Keratinocyte (primary cell): ENCODE data around the gene ITGAD. TPM values are rescaled to one million over a fixed set of nuclear protein-coding genes. Genes with fewer than 3 reads are reported as not detected.
A peak's percentile ranks its signal among the peaks of the same experiment; 100 is the strongest.
"Not testable (repeated sequence)": the region's sequence is repeated elsewhere in the genome, so short reads cannot be mapped to it uniquely, and the experiment has no call there.

Experiments
- DNase-seq: peaks from one replicate; pipeline ENCODE4 v3.0.0-alpha.2; 2011; ENCODE audit warnings: low read depth, missing footprints, low spot score
- FAIRE-seq: peaks from 2 replicates; lab custom pipeline; 2011; peaks lifted over from hg19 to GRCh38; lab: Jason Lieb, UNC
- H2AFZ ChIP-seq: 2 replicates; pipeline ENCODE4 v1.6.0; 2012; ENCODE audit warnings: low read length, control low read depth, inconsistent platforms; ENCODE audit not compliant: control insufficient read depth
- H3K27ac ChIP-seq: 2 replicates; pipeline ENCODE4 v1.5.1; 2011; ENCODE audit warnings: low read length; ENCODE audit not compliant: control insufficient read depth, insufficient read depth
- H3K27me3 ChIP-seq: 3 replicates; pipeline ENCODE4 v1.6.0; 2011; ENCODE audit warnings: low read length; ENCODE audit not compliant: control insufficient read depth, insufficient read depth; ENCODE audit errors: extremely low read depth
- H3K36me3 ChIP-seq, 2 experiments: 2 replicates in 1 of 2; 3 replicates in 1 of 2; pipeline ENCODE4 v1.5.1; 2011; ENCODE audit warnings: low read length in 2 of 2, mild to moderate bottlenecking in 1 of 2; ENCODE audit not compliant: control insufficient read depth in 2 of 2, insufficient read depth in 2 of 2; ENCODE audit errors: extremely low read depth in 1 of 2
- H3K4me1 ChIP-seq: 3 replicates; pipeline ENCODE4 v1.5.1; 2011; ENCODE audit warnings: low read length; ENCODE audit not compliant: control insufficient read depth, insufficient read depth; ENCODE audit errors: extremely low read depth
- H3K4me2 ChIP-seq: 3 replicates; pipeline ENCODE4 v1.6.0; 2011; ENCODE audit warnings: low read depth, low read length; ENCODE audit not compliant: control insufficient read depth, insufficient read depth; ENCODE audit errors: extremely low read depth
- H3K4me3 ChIP-seq, 3 experiments: fragments of 200-600 bp in 1 of 3; sonication (generic) in 1 of 3; 2 replicates in 2 of 3; 3 replicates in 1 of 3; pipeline ENCODE4 v1.5.1; 2011 to 2016; ENCODE audit warnings: low read length in 3 of 3, mild to moderate bottlenecking in 3 of 3, control low read depth in 2 of 3, inconsistent platforms in 1 of 3, low read depth in 1 of 3, mixed read lengths in 1 of 3, mixed run types in 1 of 3, moderate library complexity in 1 of 3; ENCODE audit not compliant: control insufficient read depth in 2 of 3, insufficient read depth in 2 of 3; ENCODE audit errors: extremely low read depth in 1 of 3
- H3K79me2 ChIP-seq: 2 replicates; pipeline ENCODE4 v1.6.0; 2012; ENCODE audit warnings: low read length; ENCODE audit not compliant: control insufficient read depth, insufficient read depth
- H3K9ac ChIP-seq: 3 replicates; pipeline ENCODE4 v1.6.0; 2011; ENCODE audit warnings: low read length; ENCODE audit not compliant: control insufficient read depth, insufficient read depth; ENCODE audit errors: extremely low read depth
- H3K9me1 ChIP-seq: 3 replicates; pipeline ENCODE4 v1.6.0; 2011; ENCODE audit warnings: low read length; ENCODE audit not compliant: control insufficient read depth, insufficient read depth; ENCODE audit errors: extremely low read depth
- H3K9me3 ChIP-seq: 2 replicates; pipeline ENCODE4 v1.5.1; 2012; ENCODE audit warnings: low read depth, low read length; ENCODE audit not compliant: control insufficient read depth
- H4K20me1 ChIP-seq: 3 replicates; pipeline ENCODE4 v1.6.0; 2011; ENCODE audit warnings: low read length; ENCODE audit not compliant: control insufficient read depth, insufficient read depth; ENCODE audit errors: extremely low read depth
- CTCF ChIP-seq, 3 experiments: IDR thresholded peaks in 1 of 3; conservative IDR thresholded peaks in 1 of 3; optimal IDR thresholded peaks in 1 of 3; 2 replicates in 2 of 3; 3 replicates in 1 of 3; pipeline versions ENCODE3 to v1.5.1; 2011; ENCODE audit warnings: low read length in 3 of 3, mild to moderate bottlenecking in 3 of 3, moderate library complexity in 2 of 3, control low read depth in 1 of 3, inconsistent platforms in 1 of 3; ENCODE audit not compliant: insufficient read depth in 2 of 3; ENCODE audit errors: extremely low read depth in 1 of 3
- EZH2 ChIP-seq: IDR thresholded peaks from one replicate; pipeline ENCODE4 v1.6.1; 2012; ENCODE audit warnings: inconsistent platforms, mild to moderate bottlenecking, low read length, moderate library complexity
- dilution Hi-C: fragments of 300-500 bp; cut with MboI; formaldehyde crosslinking; loops from one replicate; pipeline ENCODE4 v1.7.0; 2020; ENCODE audit warnings: low sequenced_read_pairs; ENCODE audit not compliant: extremely low pct_ligation_motif_present
- polyA plus RNA-seq, 5 experiments: library from polyadenylated mRNA; depleted of rRNA in 3 of 5; stranded (reverse) in 3 of 5; stranded (forward) in 1 of 5; unstranded in 1 of 5; fragments of >200 nt; gene quantifications; 1 replicate in 1 of 5; 2 replicates in 3 of 5; 3 replicates in 1 of 5; pipeline versions ENCODE4 v1.2.1 to v1.2.3, GENCODE V29; 2011 to 2012; ENCODE audit warnings: missing spikeins in 2 of 5, low read depth in 1 of 5, low replicate concordance in 1 of 5

Gene ITGAD
- polyA plus RNA-seq, 1 donor (not counting 4 experiments of a cell fraction or from before 2014, with no cell fraction given) = not detected

GRCh38 chr16:31441956-31442355, 48.8 kb downstream of the ITGAD start:
- FAIRE-seq = no peak
- no peaks in the 10 kb centered on the region for H3K36me3 ChIP-seq
- no peaks in the 10 kb centered on the region for H4K20me1 ChIP-seq
- DNase-seq = no peak
- no peak overlapping the region for H2AFZ ChIP-seq
- H3K9me3 ChIP-seq = no peaks in the 10 kb centered on the region
- no peak overlapping the region for H3K27ac ChIP-seq
- H3K9ac ChIP-seq = no peak overlapping the region
- no peaks in the 10 kb centered on the region for H3K4me1 ChIP-seq
- no peaks in the 10 kb centered on the region for H3K27me3 ChIP-seq
- no peak overlapping the region for H3K4me3 ChIP-seq
- no peaks in the 10 kb centered on the region for H3K9me1 ChIP-seq
- H3K79me2 ChIP-seq = no peaks in the 10 kb centered on the region
- TF ChIP-seq CTCF (optimal IDR thresholded peaks at IDR 0.05 in 1 of 3, IDR thresholded peaks at IDR 0.05 in 1 of 3, conservative IDR thresholded peaks at IDR 0.05 in 1 of 3; ENCODE audit: extremely low read depth in 1 of 3, insufficient read depth in 2 of 3, low read length in 3 of 3) = no peak
- no peak overlapping the region for H3K4me2 ChIP-seq
- dilution Hi-C loops = no loop called here

- H3K27me3 ChIP-seq, H3K4me1 ChIP-seq, DNase-seq, H3K4me2 ChIP-seq, FAIRE-seq, H3K9me3 ChIP-seq, H3K9ac ChIP-seq, H3K27ac ChIP-seq, H3K36me3 ChIP-seq, H3K79me2 ChIP-seq, H3K4me3 ChIP-seq, H4K20me1 ChIP-seq, H3K9me1 ChIP-seq, dilution Hi-C loops, H2AFZ ChIP-seq: not testable (repeated sequence)
These were observed 52.8 kb downstream of the ITGAD start for GRCh38 chr16:31445931-31446330.

GRCh38 chr16:31451201-31451600, 58.1 kb downstream of the ITGAD start:
- no peak for DNase-seq
- Histone ChIP-seq H4K20me1 (no peaks in the 10 kb centered on the region), H3K4me2 (peak overlapping the region; percentile 24), H3K27me3 (no peaks in the 10 kb centered on the region), H3K4me3 (no peak overlapping the region), H2AFZ (no peak overlapping the region), H3K9me3 (no peaks in the 10 kb centered on the region), H3K9ac (no peak overlapping the region), H3K79me2 (peaks cover 13% of the 10 kb centered on the region), H3K4me1 (peaks cover 43% of the 10 kb centered on the region), H3K27ac (no peak overlapping the region), H3K9me1 (peaks cover 4% of the 10 kb centered on the region), H3K36me3 (peaks cover 0 to 5% of the 10 kb centered on the region in 2 experiments)
- FAIRE-seq = no peak
- no peak for TF ChIP-seq CTCF (optimal IDR thresholded peaks at IDR 0.05 in 1 of 3, IDR thresholded peaks at IDR 0.05 in 1 of 3, conservative IDR thresholded peaks at IDR 0.05 in 1 of 3; ENCODE audit: extremely low read depth in 1 of 3, insufficient read depth in 2 of 3, low read length in 3 of 3)
- TF ChIP-seq EZH2 = no peak
- dilution Hi-C loops = no loop called here
